ENCODE results near the gene DENND10. TPM values are rescaled to one million over a fixed set of nuclear protein-coding genes. Genes with fewer than 3 reads are reported as not detected.

Gene DENND10
- total and polyA plus RNA-seq, 11 donors: 7.9 to 31.0 (median 23.3) TPM

DNA sequence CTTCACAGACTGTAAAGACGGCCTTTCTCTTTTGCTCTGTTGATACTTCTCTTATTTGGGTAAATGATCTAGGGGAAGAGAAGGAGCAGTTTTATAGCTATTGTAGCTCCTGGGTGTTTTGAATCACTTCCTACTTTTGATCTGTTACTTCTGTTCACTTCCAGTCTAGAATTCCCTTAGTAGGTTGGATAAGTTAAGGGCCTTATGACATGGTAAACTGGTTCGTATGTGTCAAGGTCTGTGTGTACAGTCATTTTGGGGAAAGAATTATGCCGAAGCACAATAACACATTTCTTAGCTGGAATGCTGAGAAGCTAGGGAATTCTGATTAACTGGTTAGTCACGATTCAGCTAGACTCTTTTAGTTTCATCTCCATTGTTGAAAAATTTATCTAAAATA is 8.1 kb downstream of the DENND10 start:
- intact Hi-C loops (cut with DNase I): loop anchor here in 1 of 10 donors (10.0 kb wide), 1 partner anchor 67 kb away; no protein-coding TSS in a partner anchor
- Histone ChIP-seq H3K27ac (peak overlapping the region in 1 of 12 donors; percentile 53), H3K4me3 (no peak overlapping the region), H3K9me3 (no peaks in the 10 kb centered on the region), H3K27me3 (no peaks in the 10 kb centered on the region), H3K4me1 (peaks cover 0 to 16% (median 0%) of the 10 kb centered on the region in 12 donors), H3K36me3 (peaks cover 0 to 85% (median 76%) of the 10 kb centered on the region in 9 donors)
- ATAC-seq (no peak), DNase-seq (no peak)
- TF ChIP-seq POLR2A (IDR thresholded peaks at IDR 0.05): no peak
- TF ChIP-seq, protein P1, sequence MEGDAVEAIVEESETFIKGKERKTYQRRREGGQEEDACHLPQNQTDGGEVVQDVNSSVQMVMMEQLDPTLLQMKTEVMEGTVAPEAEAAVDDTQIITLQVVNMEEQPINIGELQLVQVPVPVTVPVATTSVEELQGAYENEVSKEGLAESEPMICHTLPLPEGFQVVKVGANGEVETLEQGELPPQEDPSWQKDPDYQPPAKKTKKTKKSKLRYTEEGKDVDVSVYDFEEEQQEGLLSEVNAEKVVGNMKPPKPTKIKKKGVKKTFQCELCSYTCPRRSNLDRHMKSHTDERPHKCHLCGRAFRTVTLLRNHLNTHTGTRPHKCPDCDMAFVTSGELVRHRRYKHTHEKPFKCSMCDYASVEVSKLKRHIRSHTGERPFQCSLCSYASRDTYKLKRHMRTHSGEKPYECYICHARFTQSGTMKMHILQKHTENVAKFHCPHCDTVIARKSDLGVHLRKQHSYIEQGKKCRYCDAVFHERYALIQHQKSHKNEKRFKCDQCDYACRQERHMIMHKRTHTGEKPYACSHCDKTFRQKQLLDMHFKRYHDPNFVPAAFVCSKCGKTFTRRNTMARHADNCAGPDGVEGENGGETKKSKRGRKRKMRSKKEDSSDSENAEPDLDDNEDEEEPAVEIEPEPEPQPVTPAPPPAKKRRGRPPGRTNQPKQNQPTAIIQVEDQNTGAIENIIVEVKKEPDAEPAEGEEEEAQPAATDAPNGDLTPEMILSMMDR (IDR thresholded peaks at IDR 0.05): no peak
- WGBS, 4 donors: 88 to 92% (median 91%) methylated on average over 4 of the region's 4 CpGs

DNA sequence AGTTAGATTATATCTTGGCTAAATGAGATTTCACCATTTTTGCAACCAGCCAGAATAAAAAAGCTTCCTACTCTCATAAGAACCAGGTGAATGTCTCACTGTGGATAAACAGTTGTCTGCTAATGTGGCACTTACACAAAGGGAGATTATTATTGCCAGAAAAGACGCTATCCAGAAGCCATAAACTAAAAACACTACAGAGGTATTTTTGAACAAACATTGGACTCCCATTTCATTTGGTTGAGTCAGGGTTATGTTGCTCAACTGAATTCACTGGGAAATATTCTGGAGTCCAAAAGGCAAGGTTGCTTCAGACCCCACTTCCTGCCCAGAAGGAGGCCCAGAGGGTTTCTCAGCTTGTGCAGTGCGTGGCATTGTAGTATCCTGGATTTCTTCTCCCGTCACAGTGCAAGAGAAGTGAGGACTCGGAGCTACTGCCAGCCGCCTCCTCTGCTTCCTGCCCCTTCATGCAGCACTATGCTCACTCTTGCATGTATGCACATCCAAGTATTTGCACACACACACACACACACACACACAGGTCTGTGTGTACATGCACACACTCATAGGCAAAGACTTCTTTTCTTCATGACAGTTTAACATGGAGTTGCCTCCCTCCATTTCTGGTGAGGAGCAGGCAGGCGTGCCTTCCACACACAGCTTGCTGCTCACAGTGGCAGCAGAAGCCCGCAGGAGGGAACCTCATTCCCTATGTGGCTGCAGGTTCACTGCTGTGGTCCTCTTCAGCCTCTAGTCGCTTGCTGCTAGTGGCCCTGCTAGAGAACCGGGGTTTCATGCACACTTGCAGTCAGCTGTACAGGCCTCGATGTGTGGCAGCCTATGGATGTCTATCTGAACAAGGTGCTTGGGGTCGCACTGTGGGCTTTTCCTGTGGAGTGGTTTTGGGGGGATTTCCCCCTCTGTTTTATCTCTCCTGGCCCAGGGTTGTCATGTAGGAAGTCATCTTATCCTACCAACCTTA is 10.1 kb downstream of the DENND10 start:
- intact Hi-C loops (cut with DNase I): loop anchor here in 1 of 10 donors (10.0 kb wide), 1 partner anchor 69 kb away; no protein-coding TSS in a partner anchor
- Histone ChIP-seq H3K9me3 (no peaks in the 10 kb centered on the region), H3K4me3 (no peak overlapping the region), H3K27me3 (no peaks in the 10 kb centered on the region), H3K27ac (peak overlapping the region in 1 of 12 donors; percentile 50), H3K4me1 (peaks cover 0 to 13% (median 0%) of the 10 kb centered on the region in 12 donors), H3K36me3 (peaks cover 0 to 90% (median 80%) of the 10 kb centered on the region in 9 donors)
- WGBS, 4 donors: 77 to 94% (median 84%) methylated on average over 11 of the region's 11 CpGs
- TF ChIP-seq POLR2A (IDR thresholded peaks at IDR 0.05): no peak
- TF ChIP-seq, protein P1 (IDR thresholded peaks at IDR 0.05): no peak
- ATAC-seq (peak in 1 of 4 donors; percentile 46), DNase-seq (no peak)

DNA sequence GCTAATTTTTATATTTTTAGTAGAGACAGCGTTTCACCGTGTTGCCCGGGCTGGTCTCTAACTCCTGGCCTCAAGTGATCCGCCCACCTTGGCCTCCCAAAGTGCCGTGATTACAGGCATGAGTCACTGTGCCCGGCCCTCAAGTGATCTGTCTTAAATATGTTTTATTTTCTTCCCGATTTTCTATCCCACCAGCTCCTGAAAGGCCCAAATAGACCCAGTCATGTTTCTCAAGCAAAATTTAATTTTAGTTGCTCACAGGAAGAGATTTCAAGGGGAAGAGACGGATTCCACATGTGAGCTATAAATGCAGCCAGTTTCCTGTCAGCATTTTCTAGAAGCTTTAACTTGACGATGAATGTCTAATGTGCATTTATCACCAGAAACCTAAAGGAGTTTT is 12.0 kb downstream of the DENND10 start:
- H3K36me3 ChIP-seq: peaks cover 0 to 90% (median 80%) of the 10 kb centered on the region in 9 donors
- 71 to 84% (median 76%) methylated on average over 9 of the region's 9 CpGs for WGBS, 4 donors

More for the DNA sequence above, 12.0 kb downstream of the DENND10 start:
- DNase-seq: no peak
- no peaks in the 10 kb centered on the region for H3K9me3 ChIP-seq
- H3K4me3 ChIP-seq: no peak overlapping the region
- no peaks in the 10 kb centered on the region for H3K27me3 ChIP-seq
- TF ChIP-seq, protein P1 (IDR thresholded peaks at IDR 0.05): no peak
- no peak for TF ChIP-seq POLR2A (IDR thresholded peaks at IDR 0.05)
- intact Hi-C loops (cut with DNase I): loop anchor here in 1 of 10 donors (10.0 kb wide), 1 partner anchor 71 kb away; no protein-coding TSS in a partner anchor
- no peak for ATAC-seq
- peak overlapping the region in 1 of 12 donors; percentile 13 for H3K27ac ChIP-seq
- peaks cover 0 to 23% (median 1%) of the 10 kb centered on the region in 12 donors for H3K4me1 ChIP-seq

Measured in heart left ventricle (tissue), 16 donors.